ENCODE data around the gene NOS2. TPM values are rescaled to one million over a fixed set of nuclear protein-coding genes. Genes with fewer than 3 reads are reported as not detected.

Gene NOS2
- total and polyA plus RNA-seq, 2 experiments from 2014 or later = 6.7 to 7.9 TPM

GRCh38 chr17:27821318-27821717 lies 21.0 kb upstream of the NOS2 start:
- no peaks in the 10 kb centered on the region for H3K36me3 ChIP-seq (replicated peaks; ENCODE audit: insufficient read depth, low read depth)
- no peak for DNase-seq (ENCODE audit: low spot score)
- no peaks in the 10 kb centered on the region for H3K9me2 ChIP-seq (replicated peaks; ENCODE audit: insufficient read depth)
- no peak overlapping the region for H2AFZ ChIP-seq
- TF ChIP-seq EZH2 (IDR thresholded peaks at IDR 0.05; ENCODE audit: borderline replicate concordance) (no peak), CTCF (IDR thresholded peaks at IDR 0.05; ENCODE audit: poor library complexity) (no peak), EZH2phosphoT487 (IDR thresholded peaks at IDR 0.05; ENCODE audit: low read depth, severe bottlenecking, unreplicated experiment) (no peak)
- no peak overlapping the region for H3K4me3 ChIP-seq
- WGBS (ENCODE audit: low lambda C conversion rate, missing lambda C conversion rate) = 97% methylated on average over 3 of the region's 3 CpGs
- H3K9me3 ChIP-seq (ENCODE audit: low read depth) = no peaks in the 10 kb centered on the region
- H3K27ac ChIP-seq = no peak overlapping the region
- peaks cover 22% of the 10 kb centered on the region for H3K4me1 ChIP-seq (ENCODE audit: insufficient read depth)
- H3K4me2 ChIP-seq = no peak overlapping the region
- H3K79me2 ChIP-seq = no peaks in the 10 kb centered on the region
- H4K20me1 ChIP-seq (ENCODE audit: insufficient read depth, poor library complexity, severe bottlenecking) = no peaks in the 10 kb centered on the region
- no peaks in the 10 kb centered on the region for H3K27me3 ChIP-seq

- Histone ChIP-seq H4K20me1 (ENCODE audit: insufficient read depth, poor library complexity, severe bottlenecking) (no peaks in the 10 kb centered on the region), H3K27ac (peak overlapping the region; percentile 45), H3K27me3 (no peaks in the 10 kb centered on the region), H3K4me3 (no peak overlapping the region), H3K4me1 (ENCODE audit: insufficient read depth) (peaks cover 11% of the 10 kb centered on the region), H3K9me3 (ENCODE audit: low read depth) (no peaks in the 10 kb centered on the region), H3K4me2 (no peak overlapping the region), H3K79me2 (no peaks in the 10 kb centered on the region), H3K36me3 (replicated peaks; ENCODE audit: insufficient read depth, low read depth) (no peaks in the 10 kb centered on the region), H3K9me2 (replicated peaks; ENCODE audit: insufficient read depth) (no peaks in the 10 kb centered on the region), H2AFZ (no peak overlapping the region)
- DNase-seq (ENCODE audit: low spot score) = no peak
- WGBS (ENCODE audit: low lambda C conversion rate, missing lambda C conversion rate) = 92% methylated on average over 1 of the region's 1 CpG
- TF ChIP-seq EZH2phosphoT487 (IDR thresholded peaks at IDR 0.05; ENCODE audit: low read depth, severe bottlenecking, unreplicated experiment) = no peak
Observed at GRCh38 chr17:27819145-27819544, 18.8 kb upstream of the NOS2 start.

- Histone ChIP-seq H2AFZ (no peak overlapping the region), H3K4me1 (ENCODE audit: insufficient read depth) (peaks cover 11% of the 10 kb centered on the region), H3K36me3 (replicated peaks; ENCODE audit: insufficient read depth, low read depth) (no peaks in the 10 kb centered on the region), H3K79me2 (no peaks in the 10 kb centered on the region), H3K27ac (peak overlapping the region; percentile 45), H3K9me2 (replicated peaks; ENCODE audit: insufficient read depth) (no peaks in the 10 kb centered on the region), H3K9me3 (ENCODE audit: low read depth) (no peaks in the 10 kb centered on the region), H4K20me1 (ENCODE audit: insufficient read depth, poor library complexity, severe bottlenecking) (no peaks in the 10 kb centered on the region), H3K27me3 (no peaks in the 10 kb centered on the region), H3K4me2 (no peak overlapping the region), H3K4me3 (no peak overlapping the region)
- 69% methylated on average over 7 of the region's 7 CpGs for WGBS (ENCODE audit: low lambda C conversion rate, missing lambda C conversion rate)
- peak; percentile 27 for DNase-seq (ENCODE audit: low spot score)
- TF ChIP-seq CTCF (IDR thresholded peaks at IDR 0.05; ENCODE audit: poor library complexity) = no peak
- no peak for TF ChIP-seq EZH2 (IDR thresholded peaks at IDR 0.05; ENCODE audit: borderline replicate concordance)
- no peak for TF ChIP-seq EZH2phosphoT487 (IDR thresholded peaks at IDR 0.05; ENCODE audit: low read depth, severe bottlenecking, unreplicated experiment)
Observed at GRCh38 chr17:27818401-27819105, 18.2 kb upstream of the NOS2 start.

GRCh38 chr17:27817731-27818130 lies 17.4 kb upstream of the NOS2 start:
- no peak for DNase-seq (ENCODE audit: low spot score)
- H3K4me1 ChIP-seq (ENCODE audit: insufficient read depth) = peaks cover 11% of the 10 kb centered on the region
- no peaks in the 10 kb centered on the region for H3K9me3 ChIP-seq (ENCODE audit: low read depth)
- H3K4me3 ChIP-seq = no peak overlapping the region
- no peaks in the 10 kb centered on the region for H4K20me1 ChIP-seq (ENCODE audit: insufficient read depth, poor library complexity, severe bottlenecking)
- no peaks in the 10 kb centered on the region for H3K27me3 ChIP-seq
- no peak overlapping the region for H2AFZ ChIP-seq
- H3K4me2 ChIP-seq = no peak overlapping the region
- 70% methylated on average over 1 of the region's 1 CpG for WGBS (ENCODE audit: low lambda C conversion rate, missing lambda C conversion rate)
- no peaks in the 10 kb centered on the region for H3K79me2 ChIP-seq
- H3K27ac ChIP-seq = peak overlapping the region; percentile 45
- H3K9me2 ChIP-seq (replicated peaks; ENCODE audit: insufficient read depth) = no peaks in the 10 kb centered on the region
- H3K36me3 ChIP-seq (replicated peaks; ENCODE audit: insufficient read depth, low read depth) = no peaks in the 10 kb centered on the region
- no peak for TF ChIP-seq EZH2 (IDR thresholded peaks at IDR 0.05; ENCODE audit: borderline replicate concordance)
- no peak for TF ChIP-seq CTCF (IDR thresholded peaks at IDR 0.05; ENCODE audit: poor library complexity)

Measured in hepatocyte (in vitro differentiated cells).